LNCaP clone FGC (cell line): ENCODE results near the gene MIER2.
A peak's percentile ranks its signal among the peaks of the same experiment; 100 is the strongest.

Experiments used
- DNase-seq: peaks from one replicate; pipeline ENCODE4 v3.0.0-alpha.2; 2011; ENCODE audit warnings: low read depth
- H3K4me3 ChIP-seq: 2 replicates; pipeline ENCODE4 v1.5.1; 2011; ENCODE audit warnings: mild to moderate bottlenecking, low read depth, low read length, control low read depth
- TF ChIP-seq, protein P1 (sequence below): IDR thresholded peaks from 2 replicates; pipeline ENCODE4 v1.5.1; 2012; ENCODE audit warnings: mild to moderate bottlenecking; ENCODE audit not compliant: control insufficient read depth, insufficient read depth; ENCODE audit errors: extremely low read depth

MIER2 gene

DNA sequence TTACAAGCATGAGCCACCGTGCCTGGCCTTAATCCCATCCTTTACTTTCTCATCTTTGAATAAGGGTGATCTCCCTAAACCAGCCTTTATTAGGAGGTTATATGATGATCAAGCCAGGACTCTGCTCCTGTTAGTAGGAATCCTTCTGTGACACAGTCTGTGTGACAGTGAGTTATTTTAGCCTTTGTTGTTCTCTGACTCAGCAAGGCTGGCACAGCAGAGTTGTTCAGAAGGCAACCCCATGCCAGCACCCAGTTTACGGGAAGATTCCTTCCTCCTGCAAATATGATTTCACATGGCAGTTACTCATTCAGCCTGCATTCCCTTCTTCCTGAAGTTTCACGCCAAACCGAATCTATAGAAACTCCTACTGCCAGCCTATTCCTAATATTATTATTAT, 10.5 kb upstream of the MIER2 start:
- no peak for DNase-seq
- no peak overlapping the region for H3K4me3 ChIP-seq
- TF ChIP-seq, protein P1, sequence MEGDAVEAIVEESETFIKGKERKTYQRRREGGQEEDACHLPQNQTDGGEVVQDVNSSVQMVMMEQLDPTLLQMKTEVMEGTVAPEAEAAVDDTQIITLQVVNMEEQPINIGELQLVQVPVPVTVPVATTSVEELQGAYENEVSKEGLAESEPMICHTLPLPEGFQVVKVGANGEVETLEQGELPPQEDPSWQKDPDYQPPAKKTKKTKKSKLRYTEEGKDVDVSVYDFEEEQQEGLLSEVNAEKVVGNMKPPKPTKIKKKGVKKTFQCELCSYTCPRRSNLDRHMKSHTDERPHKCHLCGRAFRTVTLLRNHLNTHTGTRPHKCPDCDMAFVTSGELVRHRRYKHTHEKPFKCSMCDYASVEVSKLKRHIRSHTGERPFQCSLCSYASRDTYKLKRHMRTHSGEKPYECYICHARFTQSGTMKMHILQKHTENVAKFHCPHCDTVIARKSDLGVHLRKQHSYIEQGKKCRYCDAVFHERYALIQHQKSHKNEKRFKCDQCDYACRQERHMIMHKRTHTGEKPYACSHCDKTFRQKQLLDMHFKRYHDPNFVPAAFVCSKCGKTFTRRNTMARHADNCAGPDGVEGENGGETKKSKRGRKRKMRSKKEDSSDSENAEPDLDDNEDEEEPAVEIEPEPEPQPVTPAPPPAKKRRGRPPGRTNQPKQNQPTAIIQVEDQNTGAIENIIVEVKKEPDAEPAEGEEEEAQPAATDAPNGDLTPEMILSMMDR: no peak

DNA sequence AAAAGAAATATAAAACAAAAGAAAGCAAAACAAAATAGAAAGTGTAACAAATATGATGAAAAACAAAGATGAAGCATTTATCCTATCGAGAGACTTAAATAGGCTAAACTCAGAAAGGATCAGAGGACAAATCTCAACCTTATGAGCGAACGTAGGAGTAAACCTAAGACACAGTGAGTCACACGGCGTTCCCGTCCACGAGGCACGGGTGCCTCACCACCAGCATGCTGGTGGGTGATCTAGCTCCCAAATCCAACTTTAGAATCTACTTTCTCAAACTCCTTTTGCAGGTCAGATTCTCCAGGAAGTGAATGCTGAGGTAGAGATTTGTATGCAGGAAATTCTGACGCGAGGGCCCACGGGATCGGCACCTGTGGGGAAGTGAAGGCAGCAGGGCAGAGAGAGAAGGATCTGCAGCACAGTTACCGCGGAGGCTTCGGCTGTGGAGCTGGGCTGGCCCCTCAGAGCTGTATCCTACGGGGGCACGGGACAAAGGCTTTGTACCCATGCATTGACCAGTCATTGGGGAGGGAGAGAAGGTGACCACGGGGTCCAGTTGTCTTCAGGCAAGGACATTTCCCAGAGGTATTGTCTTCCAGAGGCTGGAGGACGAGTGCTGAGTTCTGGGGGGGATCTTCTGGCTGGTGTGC, 7.5 kb upstream of the MIER2 start:
- TF ChIP-seq, protein P1: no peak
- DNase-seq: no peak
- H3K4me3 ChIP-seq: no peak overlapping the region

DNA sequence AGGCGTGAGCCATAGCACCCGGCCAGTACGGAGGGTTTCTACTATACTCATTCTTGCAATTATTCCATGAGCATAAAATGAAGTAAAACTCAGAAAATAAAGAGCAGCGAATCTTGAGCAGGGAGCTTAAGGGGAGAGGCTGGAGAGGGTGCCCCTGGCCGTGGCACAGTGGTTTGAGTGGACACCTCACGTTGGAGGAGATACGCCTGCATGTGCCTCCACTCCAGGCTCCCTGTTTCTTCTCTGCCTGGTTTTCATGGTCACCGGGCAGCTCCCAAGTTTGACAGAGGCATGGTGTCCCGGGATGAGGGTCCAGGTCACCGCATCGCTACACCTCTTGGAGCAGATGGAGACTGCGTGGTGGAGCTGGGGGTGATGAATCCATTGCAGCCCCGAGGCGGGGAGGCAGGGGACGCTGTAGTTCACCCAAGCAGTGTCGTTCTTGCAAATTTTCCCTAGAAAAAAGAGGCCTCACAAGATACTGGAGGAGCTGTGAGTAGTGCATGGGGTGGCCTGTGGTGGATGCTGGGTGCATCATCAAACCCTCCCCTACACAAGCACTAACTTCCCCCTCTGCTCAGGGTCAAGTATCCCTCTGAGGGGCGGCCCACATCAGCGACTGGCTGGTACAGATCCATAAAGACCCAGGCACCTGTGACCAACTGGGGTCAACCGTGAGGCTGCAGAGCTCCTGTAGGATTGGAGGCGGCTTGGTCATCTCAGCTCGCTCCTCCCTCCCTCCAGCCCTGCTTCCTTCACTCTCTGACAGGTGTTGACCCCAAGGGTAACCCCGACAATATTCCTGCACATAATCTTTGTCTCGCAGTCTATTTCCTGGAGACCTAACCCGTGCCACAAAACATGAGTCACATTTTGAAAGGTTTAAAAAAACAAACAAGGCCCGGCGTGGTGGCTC, 3.6 kb upstream of the MIER2 start:
- DNase-seq: no peak
- H3K4me3 ChIP-seq: no peak overlapping the region
- TF ChIP-seq, protein P1: no peak

DNA sequence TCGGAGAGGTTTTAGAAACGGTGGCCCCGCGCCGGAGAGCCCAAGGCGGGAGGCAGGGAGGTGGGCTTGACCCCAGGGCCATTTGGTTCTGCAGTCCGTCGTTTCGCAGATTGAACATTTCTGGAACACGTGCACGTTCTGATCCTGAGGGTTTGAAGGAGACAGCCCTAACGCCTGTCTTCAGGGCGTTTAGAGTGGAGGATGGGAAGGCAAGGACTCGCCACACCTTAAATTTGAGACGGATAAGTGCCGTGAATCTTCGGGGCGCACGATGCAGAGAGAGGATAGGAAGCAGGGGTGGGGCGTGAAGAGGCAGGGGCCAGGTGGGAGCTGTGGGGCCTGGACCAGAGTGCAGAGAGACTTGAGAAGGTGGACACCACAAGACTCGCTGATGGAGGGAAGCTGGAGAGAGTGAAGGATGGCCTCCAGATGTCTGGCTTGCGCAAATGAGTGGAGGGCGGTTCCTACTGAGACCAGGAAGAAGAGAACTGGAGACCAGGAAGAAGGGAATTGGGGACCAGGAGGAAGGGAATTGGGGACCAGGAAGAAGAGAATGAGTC, 804 bp upstream of the MIER2 start:
- TF ChIP-seq, protein P1: no peak
- DNase-seq: no peak
- peak overlapping the region; percentile 40; the same call in 1 of the 2 replicates for H3K4me3 ChIP-seq

DNA sequence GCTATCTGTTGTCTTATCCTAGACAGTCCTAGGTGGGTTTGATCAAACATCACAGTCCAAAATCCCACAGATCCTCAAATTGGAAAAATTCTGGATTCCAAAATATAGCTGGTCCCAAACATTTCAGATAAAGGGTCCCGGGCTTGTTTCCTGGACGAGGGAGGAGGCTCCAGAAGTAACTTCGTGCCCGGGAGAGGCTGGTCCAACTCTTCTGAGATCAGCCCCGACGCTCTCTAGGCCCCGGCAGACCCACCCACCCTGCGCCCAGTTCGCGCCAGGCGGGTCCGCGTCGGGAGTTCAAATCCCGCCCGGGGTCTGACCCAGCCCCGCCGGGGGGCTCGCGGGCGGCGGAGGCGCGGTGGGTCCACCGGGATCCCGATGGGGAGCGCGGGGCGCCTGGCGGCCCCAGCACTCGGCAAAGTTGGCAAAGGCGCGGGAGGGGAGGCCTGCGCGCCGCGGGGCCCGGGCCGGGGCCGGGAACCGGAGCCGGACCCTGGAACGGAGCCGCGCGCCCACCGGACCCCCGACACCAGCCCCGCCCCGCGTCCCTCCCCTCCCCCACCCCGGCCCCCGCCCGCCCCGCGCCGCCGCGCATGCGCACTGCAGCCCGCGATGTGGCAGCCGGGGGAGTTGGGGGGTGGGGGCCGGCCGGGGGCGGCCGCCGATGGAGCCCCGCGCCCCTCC, 513 bp downstream of the MIER2 start:
- no peak for DNase-seq
- peak overlapping the region; percentile 63 for H3K4me3 ChIP-seq
- TF ChIP-seq, protein P1: no peak

DNA sequence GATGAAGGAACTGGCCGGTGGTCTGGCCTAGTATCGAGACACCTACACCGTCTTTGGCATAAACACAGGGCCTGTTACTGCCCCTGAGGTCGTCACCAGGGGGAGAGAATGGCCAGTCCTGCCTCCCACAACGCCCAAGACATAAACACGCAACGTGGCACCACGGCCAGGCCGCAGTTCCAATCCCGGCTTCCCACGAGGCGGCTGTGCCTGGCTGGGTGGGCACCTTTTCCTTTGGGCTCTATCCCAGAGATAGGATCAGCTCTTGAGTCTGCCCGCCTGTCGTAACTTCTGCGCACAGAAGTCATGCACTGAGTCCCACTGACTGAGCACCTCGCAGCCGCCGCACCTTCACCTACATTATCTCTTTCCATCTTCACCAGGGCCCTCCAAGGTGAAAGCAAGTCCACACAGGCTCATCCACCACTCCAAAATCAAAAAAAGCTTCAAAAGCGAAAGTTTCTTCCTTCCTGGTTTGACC, 1.1 kb downstream of the MIER2 start:
- DNase-seq: no peak
- peak overlapping the region; percentile 63 for H3K4me3 ChIP-seq
- TF ChIP-seq, protein P1: no peak
